Motor neuron (in vitro differentiated cells): ENCODE measurements around the gene FCRL5. TPM values are rescaled to one million over a fixed set of nuclear protein-coding genes. Genes with fewer than 3 reads are reported as not detected.
"Not testable (repeated sequence)": the region's sequence is repeated elsewhere in the genome, so short reads cannot be mapped to it uniquely, and the experiment has no call there.

ENCODE experiments used
- ATAC-seq, 8 experiments: fragments of 200-7000 bp; cut with Tn5 transposase; replicated peaks in 6 of 8; 2 replicates each; pipeline ENCODE4 v1.8.0; 2021; ENCODE audit warnings: mild to moderate bottlenecking in 8 of 8, moderate library complexity in 8 of 8
- H3K27ac ChIP-seq, 2 donors: fragments of 250-450 bp; sonication (Bioruptor Pico); 2 replicates each; pipeline ENCODE4 v1.9.0; 2021; ENCODE audit warnings: antibody characterized with exemption in 2 of 2, mild to moderate bottlenecking in 2 of 2, moderate library complexity in 1 of 2
- H3K4me1 ChIP-seq, 2 donors: fragments of 250-450 bp; sonication (Bioruptor Pico); replicated peaks in 1 of 2; 2 replicates each; pipeline ENCODE4 v1.6.1; 2021; ENCODE audit warnings: antibody characterized with exemption in 2 of 2, mild to moderate bottlenecking in 2 of 2, moderate library complexity in 1 of 2
- H3K4me3 ChIP-seq, 5 donors: fragments of 250-450 bp; sonication (Bioruptor Pico); 2 replicates each; pipeline ENCODE4 v1.9.0; 2021; ENCODE audit warnings: antibody characterized with exemption in 5 of 5, mild to moderate bottlenecking in 5 of 5, moderate library complexity in 4 of 5
- WGBS, 10 experiments: fragments of 450-650 bp; shearing (Covaris generic); methylation state at CpG; one replicate each; pipeline ENCODE4 v1.0.0; 2022; 5-methylcytosine and 5-hydroxymethylcytosine counted together
- in situ Hi-C, 9 experiments: fragments of 400-800 bp; cut with MboI; loops; one replicate each; pipeline ENCODE4 v1.15.0; 2021; ENCODE audit warnings: low sequenced_read_pairs in 9 of 9, low pct_unique_long_range_greater_than_20kb in 2 of 9; ENCODE audit not compliant: unreplicated experiment in 9 of 9
- total RNA-seq, 8 experiments: library from RNA; unstranded; fragments of 300-600 nt; gene quantifications; 2 replicates each; pipeline versions ENCODE4 v1.2.3 to v1.2.4, GENCODE V29; 2022

The FCRL5 gene
- total RNA-seq, 8 experiments from 2014 or later = 0.05 to 1.3 (median 0.18) TPM; not detected in 2

GRCh38 chr1:157566484-157567300, 14.4 kb upstream of the FCRL5 start:
- Histone ChIP-seq H3K4me3 (no peak overlapping the region), H3K27ac (no peak overlapping the region), H3K4me1 (peaks cover 3% of the 10 kb centered on the region in 2 donors)
- peak in 5 of 8 experiments; percentile 70 to 90 (median 86) for ATAC-seq
- 8 to 88% (median 62%) methylated on average over 2 to 14 of the region's 14 CpGs for WGBS, 10 experiments
- in situ Hi-C loops = no loop called here

DNA sequence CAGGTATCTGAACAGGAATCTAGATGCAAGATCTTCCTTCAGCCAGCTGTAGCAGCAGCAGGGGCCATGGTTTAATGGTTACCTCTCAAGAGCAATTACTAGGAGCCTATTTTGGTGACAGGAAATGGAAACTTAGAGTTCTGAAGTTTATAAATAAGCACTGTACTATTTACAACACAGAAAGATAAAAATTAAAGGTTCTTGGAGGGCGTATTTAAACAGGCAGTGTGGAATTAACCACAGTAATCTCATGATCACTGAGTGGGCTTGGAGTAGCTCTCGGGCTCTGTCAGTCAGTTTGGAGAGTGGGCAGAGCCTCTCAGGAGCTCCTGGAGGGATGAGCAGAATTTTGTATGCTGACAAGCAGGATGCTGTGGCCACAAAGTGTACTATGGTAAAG, 10.2 kb upstream of the FCRL5 start:
- peaks cover 3% of the 10 kb centered on the region in 2 donors for H3K4me1 ChIP-seq
- 0 to 88% (median 60%) methylated on average over 1 to 2 of the region's 2 CpGs; no CpG with 5 or more reads in 1 of the 10 experiments for WGBS, 10 experiments
- H3K4me3 ChIP-seq = no peak overlapping the region
- H3K27ac ChIP-seq = no peak overlapping the region
- in situ Hi-C loops = no loop called here
- no peak for ATAC-seq

DNA sequence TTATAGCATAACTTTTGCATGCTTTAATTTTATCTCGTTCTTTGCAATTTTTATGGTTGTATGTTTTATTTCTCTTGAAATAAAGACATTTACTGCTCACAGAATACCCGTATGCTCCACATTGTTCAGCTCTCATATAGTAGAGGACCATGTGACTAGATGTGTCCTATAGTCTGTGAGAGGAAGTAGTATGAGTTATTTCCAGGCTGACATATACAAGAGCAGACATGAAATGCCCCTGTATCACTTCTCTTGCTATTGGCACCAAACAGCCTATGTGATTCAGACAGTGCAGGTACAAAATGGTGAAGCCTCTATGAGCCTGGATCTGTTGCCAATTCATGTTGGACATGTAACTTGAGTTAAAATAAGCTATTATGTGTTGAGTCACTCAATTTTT, 5.8 kb upstream of the FCRL5 start:
- 0 to 94% (median 46%) methylated on average over 1 to 2 of the region's 2 CpGs for WGBS, 10 experiments
- Histone ChIP-seq H3K4me1 (no peaks in the 10 kb centered on the region), H3K27ac (no peak overlapping the region), H3K4me3 (no peak overlapping the region)
- in situ Hi-C loops = no loop called here
- ATAC-seq = no peak

DNA sequence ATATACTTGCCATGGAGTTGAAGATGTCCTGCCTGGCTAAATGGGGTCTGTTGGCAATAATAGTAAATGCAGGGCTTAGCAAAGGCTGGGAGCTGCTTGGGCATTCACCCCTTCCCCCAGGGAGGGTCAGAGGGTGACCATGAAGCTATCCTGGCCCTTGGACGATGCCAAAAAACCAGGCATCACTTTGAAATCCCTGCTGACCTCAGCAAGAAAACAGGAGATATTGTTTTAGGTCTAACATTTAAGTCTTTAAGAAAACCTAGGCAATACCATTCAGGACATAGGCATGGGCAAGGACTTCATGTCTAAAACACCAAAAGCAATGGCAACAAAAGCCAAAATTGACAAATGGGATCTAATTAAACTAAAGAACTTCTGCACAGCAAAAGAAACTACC, 4.2 kb downstream of the FCRL5 start:
- H3K4me1 ChIP-seq, in situ Hi-C loops: not testable (repeated sequence)
- WGBS, 10 experiments = 29 to 100% (median 79%) methylated on average over 1 of the region's 1 CpG; no CpG with 5 or more reads in 6 of the 10 experiments

GRCh38 chr1:157542676-157543075, 9.6 kb downstream of the FCRL5 start:
- Histone ChIP-seq H3K4me3 (no peak overlapping the region), H3K27ac (no peak overlapping the region), H3K4me1 (no peaks in the 10 kb centered on the region)
- peak in 4 of 8 experiments; percentile 24 to 64 (median 42) for ATAC-seq
- 10 to 90% (median 78%) methylated on average over 2 to 6 of the region's 6 CpGs; no CpG with 5 or more reads in 3 of the 10 experiments for WGBS, 10 experiments
- in situ Hi-C loops = no loop called here

More for the DNA sequence above, 4.2 kb downstream of the FCRL5 start:
- not testable (repeated sequence) for ATAC-seq, H3K4me3 ChIP-seq, H3K27ac ChIP-seq

DNA sequence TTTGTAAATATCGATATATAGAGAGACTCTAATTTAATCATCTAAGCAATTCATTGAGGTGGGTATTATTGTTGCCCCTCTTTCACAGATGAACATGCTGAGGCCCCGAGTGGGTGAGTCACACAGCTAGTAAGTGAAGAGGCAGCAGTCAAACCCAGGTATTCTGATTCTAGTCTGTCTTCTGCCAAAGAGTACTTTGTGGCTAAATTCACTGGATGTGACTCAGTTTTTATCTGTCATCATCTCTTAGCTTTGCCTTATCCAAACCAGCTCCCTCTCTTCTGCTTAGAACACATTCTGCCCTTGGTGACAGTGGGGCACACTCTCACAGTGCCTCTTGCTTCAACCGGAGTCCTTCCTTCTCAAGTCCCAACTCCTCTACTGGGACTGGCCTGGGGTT, 11.5 kb downstream of the FCRL5 start:
- in situ Hi-C loops = no loop called here

GRCh38 chr1:157540160-157540748, 12.1 kb downstream of the FCRL5 start:
- Histone ChIP-seq H3K4me3 (no peak overlapping the region), H3K4me1 (no peaks in the 10 kb centered on the region), H3K27ac (no peak overlapping the region)
- ATAC-seq = no peak
- in situ Hi-C loops = no loop called here
- WGBS, 10 experiments = 0 to 40% (median 3%) methylated on average over 1 to 2 of the region's 2 CpGs; no CpG with 5 or more reads in 1 of the 10 experiments

More for the DNA sequence above, 11.5 kb downstream of the FCRL5 start:
- ATAC-seq = no peak
- 25 to 100% (median 80%) methylated on average over 1 to 3 of the region's 3 CpGs; no CpG with 5 or more reads in 1 of the 10 experiments for WGBS, 10 experiments
- Histone ChIP-seq H3K27ac (no peak overlapping the region), H3K4me3 (no peak overlapping the region), H3K4me1 (no peaks in the 10 kb centered on the region)

DNA sequence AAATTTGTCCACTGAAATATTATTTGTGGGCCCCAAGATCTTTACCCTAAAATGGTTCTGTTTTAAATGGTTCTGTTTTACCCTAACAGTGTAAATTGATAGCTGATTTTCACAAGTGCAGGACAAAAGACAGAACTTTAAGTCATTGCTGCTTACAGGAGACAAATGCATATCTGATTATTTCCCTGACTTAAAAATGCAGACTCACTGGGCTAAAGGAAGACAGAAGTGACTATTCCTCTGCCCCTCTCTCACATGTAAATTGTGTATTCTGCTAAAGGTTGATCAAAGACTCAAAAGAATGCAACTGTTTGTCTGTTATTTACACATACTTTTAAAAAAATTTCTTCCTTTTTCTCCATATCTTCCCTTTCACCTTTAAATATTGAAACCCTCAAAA, 12.7 kb downstream of the FCRL5 start:
- in situ Hi-C loops = no loop called here
- Histone ChIP-seq H3K4me1 (no peaks in the 10 kb centered on the region), H3K4me3 (no peak overlapping the region), H3K27ac (no peak overlapping the region)
- ATAC-seq = no peak

DNA sequence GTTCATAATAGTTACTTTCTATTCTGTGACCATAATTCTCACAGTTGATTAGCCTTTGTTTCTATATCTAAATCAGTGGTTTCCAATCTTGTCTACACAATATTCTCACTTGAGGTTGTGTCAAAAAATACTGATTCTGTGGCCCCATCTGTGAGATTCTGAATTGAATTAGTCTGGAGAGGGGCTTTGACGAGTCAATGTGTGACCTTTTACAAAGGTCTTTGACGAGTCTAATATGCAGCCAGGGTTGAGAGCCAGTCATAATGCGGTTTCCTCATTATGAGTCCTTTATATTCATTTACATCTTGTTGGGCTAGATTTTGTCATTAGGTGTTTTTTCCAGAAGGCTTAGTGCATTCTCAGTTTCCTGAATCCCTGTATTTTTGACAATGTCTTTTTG, 19.7 kb downstream of the FCRL5 start:
- WGBS, 10 experiments = 4 to 88% (median 75%) methylated on average over 2 to 3 of the region's 3 CpGs
- no peak overlapping the region for H3K27ac ChIP-seq
- ATAC-seq = no peak
- in situ Hi-C loops = no loop called here
- H3K4me3 ChIP-seq = no peak overlapping the region
- H3K4me1 ChIP-seq = no peaks in the 10 kb centered on the region

- ATAC-seq = peak in 2 of 8 experiments; percentile 18 to 62
- no peak overlapping the region for H3K4me3 ChIP-seq
- no peak overlapping the region for H3K27ac ChIP-seq
- in situ Hi-C loops = no loop called here
- 0 to 95% (median 89%) methylated on average over 2 to 5 of the region's 5 CpGs; no CpG with 5 or more reads in 1 of the 10 experiments for WGBS, 10 experiments
- H3K4me1 ChIP-seq = no peaks in the 10 kb centered on the region
Observed at GRCh38 chr1:157523774-157524493, 28.4 kb downstream of the FCRL5 start.

DNA sequence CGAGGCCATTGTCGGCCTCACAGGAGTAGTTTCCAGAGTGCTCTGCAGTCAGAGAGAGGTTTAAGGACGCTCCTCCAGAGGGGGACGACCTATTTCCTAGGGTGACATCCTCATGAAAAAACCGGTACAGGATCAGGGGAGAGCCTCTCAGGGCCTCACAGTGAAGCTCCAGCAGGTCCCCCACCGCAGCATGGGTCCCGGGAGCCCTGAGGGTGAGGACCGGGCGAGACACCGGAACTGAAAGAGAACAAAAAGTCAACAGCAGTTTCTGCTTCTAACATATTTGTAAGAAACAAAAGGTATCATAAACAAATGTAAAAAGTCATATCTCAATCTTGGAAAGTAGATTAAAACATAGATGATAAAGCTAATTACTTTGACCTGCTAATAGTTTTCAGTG, 31.3 kb downstream of the FCRL5 start:
- no peak for ATAC-seq
- 32 to 94% (median 86%) methylated on average over 3 to 10 of the region's 10 CpGs; no CpG with 5 or more reads in 2 of the 10 experiments for WGBS, 10 experiments
- in situ Hi-C loops = no loop called here
- H3K4me3 ChIP-seq = no peak overlapping the region
- no peaks in the 10 kb centered on the region for H3K4me1 ChIP-seq
- H3K27ac ChIP-seq = no peak overlapping the region

DNA sequence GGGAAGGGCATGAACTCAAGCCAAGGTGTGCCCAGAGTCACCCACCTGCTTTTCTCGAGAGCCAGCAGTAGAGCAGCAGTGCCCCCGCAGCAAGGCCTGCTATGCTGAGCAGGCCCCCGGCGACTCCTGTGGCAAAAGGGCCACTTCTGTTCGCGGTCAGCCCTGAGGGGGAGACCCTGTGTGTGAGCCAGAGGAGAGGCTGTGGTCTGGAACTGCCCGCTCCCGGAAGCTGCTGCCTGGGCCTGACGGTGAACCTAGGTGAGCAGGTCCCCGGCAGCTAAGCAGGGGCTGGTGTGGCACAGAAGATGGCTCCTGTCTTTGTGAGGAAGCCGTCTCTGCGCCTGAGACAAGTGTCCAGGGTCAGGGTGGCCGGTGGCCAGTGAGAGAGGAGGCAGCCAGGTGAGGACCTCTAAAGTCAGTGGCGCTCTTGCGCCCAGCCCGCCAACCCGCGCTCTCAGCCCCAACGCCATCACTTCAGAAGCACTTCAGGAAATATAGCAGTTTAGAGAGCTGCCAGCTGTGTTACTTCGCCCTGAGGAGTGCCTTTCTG, 31.9 kb downstream of the FCRL5 start:
- 73 to 100% (median 90%) methylated on average over 2 to 15 of the region's 20 CpGs; no CpG with 5 or more reads in 4 of the 10 experiments for WGBS, 10 experiments
- in situ Hi-C loops = no loop called here

GRCh38 chr1:157519451-157519850, 32.9 kb downstream of the FCRL5 start:
- Histone ChIP-seq H3K27ac (no peak overlapping the region), H3K4me3 (no peak overlapping the region), H3K4me1 (no peaks in the 10 kb centered on the region)
- WGBS, 10 experiments = 17 to 100% (median 89%) methylated on average over 1 to 2 of the region's 2 CpGs; no CpG with 5 or more reads in 3 of the 10 experiments
- in situ Hi-C loops = no loop called here
- no peak for ATAC-seq

More for the DNA sequence above, 31.9 kb downstream of the FCRL5 start:
- no peak for ATAC-seq
- Histone ChIP-seq H3K27ac (no peak overlapping the region), H3K4me3 (no peak overlapping the region), H3K4me1 (no peaks in the 10 kb centered on the region)
